Measurements from ENCODE around the gene PGM5.

Gene PGM5

DNA sequence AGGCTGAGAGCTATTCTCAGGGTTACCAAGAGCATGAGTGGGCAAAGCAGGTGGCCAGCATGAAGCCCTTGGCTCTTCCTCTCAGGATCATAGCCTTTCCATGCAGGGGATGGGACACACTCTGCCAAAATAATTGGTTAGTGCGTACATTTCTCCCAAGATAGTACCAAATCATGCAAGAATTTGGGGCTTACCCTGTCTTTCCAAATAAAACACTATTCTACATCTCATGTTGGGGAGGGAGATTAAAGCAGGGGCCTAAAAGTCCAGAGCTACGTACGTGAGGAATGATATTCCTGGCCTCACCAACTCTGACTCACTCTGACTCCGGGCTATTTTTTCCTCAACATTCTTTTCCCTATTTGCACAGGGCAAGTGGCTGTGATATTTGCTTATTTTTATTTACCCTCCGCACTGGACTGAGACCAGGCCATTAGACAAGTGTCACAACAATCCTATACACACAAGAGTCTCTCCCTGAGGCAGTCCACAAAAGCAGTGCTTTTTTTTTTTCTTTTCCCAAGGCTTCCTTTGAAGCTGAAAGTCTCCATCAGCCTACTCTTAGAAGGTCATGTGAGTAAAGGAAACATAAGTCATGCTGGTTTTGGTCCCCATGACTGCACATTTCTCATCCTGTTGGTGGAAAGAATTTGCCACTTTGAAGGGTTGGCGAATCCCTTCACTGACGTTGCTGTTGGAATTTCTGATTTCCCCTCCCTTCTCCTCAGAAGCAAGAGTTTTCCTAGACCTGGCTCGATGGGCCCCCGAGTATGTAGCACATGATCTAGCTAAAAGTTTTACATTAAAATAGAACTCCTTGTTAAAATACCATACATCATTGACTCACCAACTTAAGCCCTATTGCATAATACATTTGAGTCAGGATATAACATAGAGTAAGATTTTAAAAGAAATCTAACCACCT is 144.3 kb downstream of the PGM5 start:
- DNase-seq: no peak

DNA sequence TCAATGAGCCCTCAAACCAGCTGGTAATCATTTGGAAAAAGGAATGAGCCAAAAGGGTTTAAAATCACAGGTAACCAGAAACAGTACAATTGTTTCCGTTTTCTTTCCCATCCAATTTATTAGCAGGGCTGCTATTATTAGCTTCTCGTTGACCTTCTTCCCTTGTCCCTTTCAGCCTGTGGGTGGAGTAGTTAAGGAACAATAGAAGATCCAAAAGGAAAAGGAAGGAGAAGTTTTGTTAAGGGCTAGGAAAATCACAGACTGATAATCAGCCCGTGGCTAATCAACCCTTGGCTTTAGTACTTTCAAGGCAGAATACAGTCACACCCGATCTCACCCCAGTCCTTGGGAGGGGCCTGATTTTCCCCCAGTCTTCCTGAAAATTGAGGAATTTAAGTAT is 145.9 kb downstream of the PGM5 start:
- no peak for DNase-seq

DNA sequence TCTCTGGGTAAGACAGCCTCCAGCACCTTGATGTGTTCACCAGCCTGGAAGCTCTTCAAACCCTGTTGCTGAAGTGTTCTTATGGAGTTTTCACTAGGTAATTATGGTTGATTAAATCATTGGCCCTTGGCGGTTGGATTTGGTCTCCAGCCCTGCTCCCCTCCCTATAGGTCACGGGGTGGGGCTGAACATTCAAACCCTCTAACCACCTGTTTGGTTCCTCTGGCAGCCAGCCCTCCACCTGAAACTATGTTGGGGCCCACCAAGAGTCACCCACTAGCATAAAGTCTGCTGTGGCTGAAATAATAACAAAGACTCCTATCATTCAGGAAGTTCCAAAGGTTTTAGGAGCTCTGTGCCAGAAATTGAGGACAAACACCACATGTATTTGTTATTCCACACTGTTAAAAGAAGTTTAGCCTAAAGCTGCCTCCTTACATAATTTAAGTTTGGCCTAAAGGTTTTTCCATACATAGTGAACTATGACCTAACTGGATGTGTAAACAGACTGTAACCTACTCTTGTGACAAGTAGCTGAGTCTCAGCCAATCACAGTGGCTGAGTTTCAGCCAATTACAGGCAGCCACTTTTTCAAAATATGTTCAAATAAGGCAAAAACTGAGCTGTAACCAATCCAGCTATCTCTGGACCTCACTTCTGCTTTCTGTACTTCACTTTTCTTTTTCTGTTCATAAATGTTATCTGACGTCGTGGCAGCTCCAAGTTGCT is 149.4 kb downstream of the PGM5 start:
- DNase-seq: no peak

DNA sequence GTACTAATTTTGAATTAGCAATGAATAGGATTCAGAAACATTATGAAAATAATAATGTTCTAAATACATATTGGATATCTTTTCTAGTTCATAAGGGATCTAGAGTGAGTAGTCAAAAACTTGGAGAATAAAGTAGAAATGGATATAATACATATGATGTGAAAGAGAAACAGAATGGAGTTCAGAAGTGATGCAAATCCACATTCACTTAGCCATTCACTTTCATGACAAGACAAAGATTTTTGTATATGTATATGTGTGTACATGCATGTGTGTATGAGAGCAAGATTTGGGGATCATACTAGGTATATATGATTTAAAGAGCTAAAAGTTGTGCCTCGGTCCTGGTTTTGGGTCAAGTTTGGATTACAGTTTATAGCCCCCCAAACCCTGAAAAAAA is 150.1 kb downstream of the PGM5 start:
- no peak for DNase-seq

DNA sequence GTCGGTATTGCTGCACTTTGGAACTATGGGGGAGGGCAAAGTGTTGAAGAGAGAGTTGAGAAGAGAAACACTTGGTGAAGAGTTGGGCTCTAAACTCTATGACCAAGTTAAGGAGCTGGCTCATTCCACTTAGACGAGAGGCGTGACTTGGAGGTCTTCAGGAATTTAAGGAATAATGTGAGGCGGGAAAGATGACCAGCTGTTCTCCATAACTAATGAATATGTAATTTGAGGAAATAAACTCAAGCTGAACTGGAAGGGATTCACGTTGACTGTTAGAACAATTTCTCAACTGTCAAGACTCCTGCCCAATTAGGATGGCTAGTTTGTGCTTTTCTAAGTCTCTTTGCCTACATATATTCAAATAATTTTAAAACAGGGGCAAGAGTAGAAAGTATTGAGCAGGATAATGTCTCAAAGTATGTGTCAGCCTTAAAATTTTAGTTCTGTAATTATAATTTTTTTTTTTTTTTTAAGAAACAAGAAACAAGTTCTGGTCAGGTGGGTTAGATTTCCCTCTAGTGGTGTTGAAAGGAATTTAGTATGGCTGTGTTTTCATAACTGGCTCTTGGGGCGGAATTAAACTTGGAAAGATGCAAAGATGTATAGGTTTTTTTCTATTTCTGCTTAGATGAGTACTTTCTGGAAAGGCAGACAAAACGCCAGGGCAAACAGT is 150.9 kb downstream of the PGM5 start:
- no peak for DNase-seq

DNA sequence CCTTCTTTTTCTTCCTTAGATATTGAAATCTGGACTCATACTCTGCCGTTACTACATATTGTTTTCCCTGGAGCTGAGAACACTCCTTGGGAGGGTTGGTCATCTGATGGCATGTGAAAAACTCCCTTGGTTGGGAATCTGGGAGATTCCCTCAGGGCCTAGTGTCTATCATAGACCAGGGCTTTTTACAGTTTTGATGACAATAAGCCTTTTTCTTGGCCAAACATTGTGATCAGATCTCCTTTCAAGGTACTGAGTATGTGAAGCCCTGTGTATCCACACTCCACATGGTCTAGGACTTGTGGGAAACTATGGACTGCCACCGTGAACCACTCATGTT is 151.4 kb downstream of the PGM5 start:
- no peak for DNase-seq

DNA sequence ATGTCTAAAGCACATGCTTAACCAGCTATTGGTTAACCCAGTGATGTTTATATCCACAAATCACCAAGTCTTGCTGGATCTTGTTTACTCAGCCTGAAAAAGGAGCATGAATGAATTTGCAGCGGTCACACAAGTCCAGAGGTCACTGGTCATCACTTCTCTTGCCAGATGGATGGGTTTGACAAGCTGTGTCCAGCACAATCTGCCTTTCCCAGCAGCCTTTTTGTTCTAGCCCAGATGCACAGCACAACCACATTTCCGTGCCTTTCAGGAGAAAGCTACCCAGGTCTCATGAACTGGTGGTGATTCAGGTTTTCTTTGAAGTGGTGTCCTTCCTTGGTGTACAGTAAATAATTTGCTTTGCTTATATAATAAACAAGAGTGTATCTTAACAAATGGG is 152.1 kb downstream of the PGM5 start:
- DNase-seq: no peak

DNA sequence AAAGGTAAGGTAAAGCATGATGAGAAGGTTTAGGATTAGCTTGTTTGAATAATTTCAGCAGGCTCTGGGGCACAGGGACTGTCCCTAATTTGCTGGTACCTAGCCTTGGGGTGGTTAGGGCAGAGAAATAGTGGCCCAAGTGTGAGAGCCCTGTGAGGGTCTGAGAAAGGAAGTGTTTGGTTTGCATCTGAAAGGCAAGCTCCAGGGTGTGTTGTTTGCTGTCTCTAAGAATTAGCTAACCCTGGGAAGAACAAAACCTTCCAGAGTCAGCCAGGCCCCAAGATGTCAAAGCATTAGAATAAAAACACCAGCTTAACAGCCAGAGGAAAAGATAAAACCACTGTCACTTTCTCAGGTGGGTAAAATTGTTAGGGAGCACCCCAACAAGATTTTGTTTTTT is 153.3 kb downstream of the PGM5 start:
- no peak for DNase-seq

DNA sequence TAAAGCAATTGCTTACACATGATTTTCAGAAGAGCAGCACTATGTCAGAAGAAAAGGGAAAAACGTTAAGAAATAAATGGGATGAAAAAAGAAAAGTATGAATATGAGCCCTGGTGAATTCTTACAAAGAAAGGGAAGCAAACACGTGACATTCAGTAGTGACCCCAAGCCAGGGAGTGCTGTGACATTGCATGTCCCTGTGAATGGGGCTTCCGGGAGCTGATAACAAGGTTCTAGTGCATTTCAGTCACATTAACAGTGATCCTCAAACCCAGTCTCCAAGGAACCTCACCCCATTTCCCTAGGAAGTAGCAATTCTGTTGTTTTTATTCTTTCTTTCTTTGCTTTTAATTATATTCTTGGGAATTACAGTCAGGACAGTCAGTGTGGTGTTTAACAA is 157.0 kb downstream of the PGM5 start:
- DNase-seq: no peak

DNA sequence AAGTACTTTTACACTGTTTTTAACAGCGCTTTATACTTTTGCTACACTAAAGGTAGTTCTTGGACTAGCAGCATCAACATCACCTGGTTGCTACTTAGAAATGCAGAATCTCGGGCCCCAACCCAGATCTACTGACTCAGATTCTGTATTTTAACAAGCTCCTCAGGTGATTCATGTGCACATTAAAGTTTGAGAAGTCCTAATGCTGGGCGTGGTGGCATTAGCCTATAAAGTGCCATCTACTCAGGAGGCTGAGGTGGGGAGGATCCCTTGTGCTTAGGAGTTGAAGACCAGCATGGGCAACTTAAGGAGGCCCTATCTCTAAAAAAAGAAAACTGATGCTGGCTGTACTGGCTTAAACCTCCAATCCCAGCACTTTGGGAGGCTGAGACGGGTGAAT is 157.6 kb downstream of the PGM5 start:
- DNase-seq: no peak

DNA sequence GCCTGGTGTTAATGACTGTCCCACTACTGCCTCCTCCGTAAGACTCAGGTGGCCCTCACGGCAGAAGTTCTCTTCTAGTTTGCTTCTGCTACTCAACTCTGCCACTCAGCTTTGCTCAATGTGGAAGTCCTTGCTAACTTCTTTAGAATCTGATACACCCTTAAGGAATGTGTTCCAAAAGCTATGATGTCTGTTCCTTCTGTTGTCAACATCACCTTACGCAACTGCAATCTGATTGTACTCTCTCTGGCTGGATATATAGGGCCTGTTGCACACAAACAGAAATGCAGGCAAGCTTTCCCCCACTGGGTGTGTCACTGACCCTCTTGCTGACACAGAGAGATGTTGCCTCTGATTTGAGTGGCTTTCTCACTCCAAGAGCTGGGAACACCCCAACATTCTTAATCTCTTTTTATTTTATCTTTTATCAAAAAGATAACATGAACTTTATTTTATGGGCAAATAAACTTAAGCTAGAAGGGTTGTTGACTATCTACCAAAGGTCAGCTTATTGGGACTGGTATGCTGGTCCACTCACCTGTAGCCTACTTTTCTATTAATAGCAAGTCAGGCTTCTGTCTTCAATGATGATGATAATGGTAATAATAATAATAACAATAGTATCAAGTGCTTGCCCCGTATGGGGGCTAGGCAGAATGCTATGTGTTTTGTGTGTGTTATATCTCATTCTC is 159.1 kb downstream of the PGM5 start:
- no peak for DNase-seq

DNA sequence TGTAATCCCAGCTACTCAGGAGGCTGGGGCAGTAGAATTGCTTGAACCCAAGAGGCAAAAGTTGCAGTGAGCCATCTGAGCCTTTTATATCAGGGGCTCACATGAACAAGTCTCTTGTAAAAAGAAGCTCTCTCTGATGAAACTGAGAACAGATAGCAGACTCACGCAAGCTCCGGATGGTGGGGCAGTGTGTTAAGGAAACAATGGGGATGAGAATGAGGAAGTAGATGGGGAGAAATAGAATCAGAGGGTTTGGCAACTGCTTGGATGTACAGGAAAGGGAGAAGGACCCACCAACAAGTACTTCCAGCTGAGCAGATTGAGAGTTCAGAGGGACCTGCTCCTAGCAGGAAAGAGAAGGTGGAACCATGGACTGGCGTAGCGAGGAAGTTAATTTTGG is 165.7 kb downstream of the PGM5 start:
- no peak for DNase-seq

DNA sequence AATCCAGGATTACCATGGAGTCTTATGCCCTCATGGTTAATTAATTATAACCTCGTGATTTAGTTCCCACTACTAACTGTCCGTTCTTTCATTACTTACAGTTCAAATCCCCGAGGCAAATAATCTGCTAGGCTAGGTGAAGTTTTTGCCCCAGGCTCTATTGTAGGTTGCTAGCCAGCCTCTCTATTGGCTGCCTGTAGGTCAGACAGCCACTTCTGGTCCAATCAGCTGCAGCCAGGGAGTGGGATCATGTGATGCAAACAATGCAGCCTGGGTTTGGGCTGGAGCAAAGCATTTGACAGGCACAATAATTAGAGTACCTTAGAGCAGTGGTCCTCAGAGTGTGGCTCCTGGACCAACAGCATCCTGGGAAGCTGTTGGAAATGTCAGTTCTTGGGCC is 166.5 kb downstream of the PGM5 start:
- DNase-seq: no peak

DNA sequence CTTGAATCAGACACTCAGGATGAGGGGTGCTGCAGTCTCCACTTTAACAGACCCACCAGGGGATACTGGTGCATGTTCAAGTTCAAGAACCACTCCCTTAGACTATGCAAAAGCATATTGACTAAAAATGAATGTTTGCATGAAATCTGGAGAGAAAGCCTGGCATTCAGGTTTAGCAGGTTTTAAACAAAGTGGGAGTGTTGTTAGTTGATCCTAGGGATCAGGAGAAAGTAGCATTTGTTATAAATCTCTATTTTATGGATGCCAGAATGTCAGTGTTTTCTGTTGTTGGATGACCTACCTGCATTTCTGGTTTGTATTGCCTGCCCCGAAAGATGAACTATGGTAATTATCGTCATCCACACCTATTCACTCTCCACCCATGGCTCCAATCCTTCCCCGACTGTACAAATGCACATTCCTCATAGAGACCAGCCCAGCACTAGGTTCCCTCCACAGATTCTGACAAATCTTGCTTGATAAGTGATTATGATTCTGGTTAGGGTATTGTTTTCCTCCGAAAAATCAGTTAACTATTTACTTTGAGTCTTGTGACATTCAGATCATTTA is 167.0 kb downstream of the PGM5 start:
- DNase-seq: no peak

DNA sequence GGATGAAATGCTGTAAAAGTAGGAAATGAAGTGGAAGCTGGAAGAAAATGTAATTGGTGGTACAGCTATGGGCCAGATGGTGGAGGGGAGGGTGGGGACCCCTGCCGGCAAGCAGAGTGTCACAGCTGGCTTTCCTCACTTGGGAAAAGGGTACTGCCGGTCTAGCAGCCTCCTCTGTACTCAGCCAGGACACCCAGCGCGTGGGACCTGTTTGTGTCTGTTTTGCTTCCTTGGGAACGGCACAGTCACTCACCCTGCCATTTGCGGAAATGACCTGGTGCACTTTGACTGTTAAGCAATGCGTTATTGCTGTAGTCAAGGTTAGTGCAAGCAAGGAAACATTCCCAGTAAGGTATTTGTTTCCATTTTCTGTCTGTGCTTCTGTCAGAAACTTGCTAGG is 174.2 kb downstream of the PGM5 start:
- DNase-seq: no peak

DNA sequence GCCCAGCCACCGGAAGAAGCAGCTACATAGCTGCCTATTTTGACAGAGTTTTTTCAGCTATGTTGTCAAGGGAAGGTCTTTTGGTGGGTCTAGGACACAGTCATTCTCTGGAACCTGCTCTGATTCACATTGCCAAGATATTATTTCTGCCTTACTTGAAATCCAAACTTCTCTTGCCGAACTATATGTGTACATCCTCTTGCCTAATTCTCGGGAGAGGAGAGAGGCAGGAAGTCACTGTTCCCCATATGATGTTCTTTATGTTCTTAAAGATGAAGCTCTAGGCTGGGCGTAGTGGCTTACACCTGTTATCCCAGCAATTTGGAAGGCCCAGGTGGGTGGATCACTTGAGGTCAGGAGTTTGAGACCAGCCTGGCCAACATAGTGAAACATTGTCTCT is 175.7 kb downstream of the PGM5 start:
- DNase-seq: no peak

DNA sequence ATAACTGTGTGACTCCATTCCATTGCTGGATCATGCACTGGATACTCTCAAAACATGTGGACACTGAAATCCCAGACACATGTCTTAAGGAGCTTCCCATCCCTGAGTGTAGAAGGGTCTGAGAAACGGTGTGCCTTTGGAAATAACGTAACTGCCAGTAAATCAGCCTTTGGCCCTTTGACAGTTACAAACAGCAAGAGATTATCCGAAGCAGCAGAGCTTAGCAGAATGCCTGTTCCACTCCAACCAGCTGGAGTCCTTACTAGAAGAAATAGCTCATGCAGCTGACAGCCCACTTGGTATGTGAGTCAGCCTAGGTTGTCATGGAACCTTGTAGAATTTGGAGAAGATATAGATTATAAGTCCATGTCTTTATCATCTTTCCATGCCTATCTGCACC is 177.3 kb downstream of the PGM5 start:
- DNase-seq: no peak

DNA sequence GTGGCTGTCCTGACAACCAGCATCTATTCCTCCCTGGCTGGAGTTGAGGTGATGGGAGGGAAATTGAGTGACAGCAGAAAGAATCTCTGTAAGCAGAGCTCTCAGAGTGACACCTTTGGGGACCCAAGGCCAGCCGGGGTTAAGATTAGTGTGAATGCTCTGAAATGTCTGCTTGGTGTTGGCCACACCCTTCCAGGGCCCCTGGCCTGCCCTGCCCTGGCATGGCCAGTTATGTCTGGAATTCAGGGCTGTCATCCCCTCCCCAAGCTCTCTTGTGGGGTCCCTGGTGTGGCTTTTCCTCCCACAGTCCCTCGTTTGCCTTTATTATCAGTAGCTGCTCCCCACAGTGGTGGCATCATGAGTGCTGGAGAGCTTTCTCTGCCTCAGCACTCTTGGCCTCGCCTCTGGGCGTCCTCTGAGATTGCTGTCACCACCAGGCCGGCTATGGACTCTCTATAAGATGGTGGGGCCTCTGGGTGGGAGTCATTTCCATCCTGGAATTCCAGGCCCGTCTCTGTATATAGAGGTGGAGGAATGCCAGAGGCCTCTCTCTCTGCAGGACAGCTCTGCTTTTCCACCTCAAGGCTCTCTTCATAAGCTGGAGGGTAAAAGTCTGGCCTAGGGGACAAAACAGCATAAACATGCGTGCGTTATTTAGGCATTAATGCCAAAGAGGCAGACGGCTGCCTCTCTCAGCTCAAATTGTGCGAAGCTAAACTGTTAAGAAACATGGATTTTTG is 180.6 kb downstream of the PGM5 start:
- DNase-seq: no peak

DNA sequence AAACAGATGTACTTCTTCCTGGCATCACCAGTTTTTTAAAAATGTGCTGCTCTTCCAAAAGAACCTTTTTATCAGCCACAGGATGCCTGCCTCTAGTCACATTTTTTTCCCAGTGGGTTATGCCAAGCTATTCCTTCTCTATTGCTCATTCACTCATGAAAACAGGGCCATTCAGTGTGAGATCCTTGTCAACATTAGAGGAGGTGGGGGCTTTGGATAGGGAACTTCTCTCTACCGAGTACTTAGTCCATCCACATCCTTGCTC is 181.1 kb downstream of the PGM5 start:
- no peak for DNase-seq

DNA sequence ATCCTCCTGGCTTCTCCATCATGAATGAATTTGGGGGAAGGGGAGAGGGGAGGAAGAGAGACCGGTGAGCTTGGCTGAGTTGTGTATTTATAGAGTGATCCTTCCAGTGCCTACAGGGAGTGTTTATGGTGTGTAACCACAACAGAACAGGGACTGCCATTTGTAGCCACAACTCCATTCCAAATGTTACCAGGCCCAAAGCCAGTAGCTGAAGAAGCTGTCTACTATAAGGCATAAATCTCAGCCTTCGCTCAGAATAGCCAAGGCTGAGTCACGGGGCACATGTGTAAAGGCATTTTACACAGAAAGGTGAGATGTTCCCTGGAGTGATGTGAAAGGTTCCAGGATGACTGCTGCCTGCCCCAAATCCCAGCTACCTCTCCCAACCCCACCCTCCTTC is 181.8 kb downstream of the PGM5 start:
- DNase-seq: no peak

DNA sequence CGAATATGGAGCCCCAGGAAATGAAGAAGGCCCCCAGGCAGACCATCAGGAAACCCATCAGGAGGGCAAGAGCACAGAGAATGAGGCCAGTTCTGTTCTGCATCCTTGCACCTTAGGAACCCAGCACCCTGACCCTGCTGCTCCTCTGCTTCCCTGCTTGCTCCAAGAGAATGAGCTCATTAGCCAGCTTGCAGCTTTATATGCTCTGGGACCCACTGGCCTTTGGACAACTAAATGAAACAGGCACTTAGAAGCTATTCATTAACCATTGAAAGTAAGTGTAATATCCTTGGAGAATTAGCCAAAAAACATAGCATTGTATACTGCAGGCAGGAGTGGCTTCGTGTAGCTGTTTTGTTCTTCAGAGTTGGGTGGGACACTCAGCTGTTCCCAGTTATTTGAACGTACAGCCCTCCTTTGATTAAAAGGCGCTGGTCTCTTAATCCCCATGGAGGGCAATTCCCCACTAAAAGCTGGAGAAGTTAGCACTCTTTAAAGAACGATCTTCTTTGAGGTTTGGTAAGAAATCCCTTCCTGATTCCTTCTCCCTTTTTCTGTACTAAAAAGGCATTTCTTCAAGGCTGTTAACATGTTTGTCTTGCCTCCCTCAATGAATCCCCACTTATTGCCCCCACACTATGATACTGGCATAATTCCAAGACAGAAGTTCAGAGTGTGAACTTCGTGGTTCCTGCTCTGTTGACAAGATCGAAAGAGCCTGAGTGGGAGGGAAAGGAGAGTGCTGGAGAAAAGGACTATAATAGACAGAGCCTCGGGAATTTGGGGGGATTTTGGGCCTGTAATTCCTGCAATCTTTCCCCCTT is 184.5 kb downstream of the PGM5 start, which contains the start of gene TMEM252:
Gene TMEM252 (minus strand): TSS at position 172 of the 824 bp plus-strand sequence. CDS start 69 bp downstream, at position 103.
- DNase-seq: no peak
